CD4-positive, alpha-beta T cell treated with Interleukin-10 for 1 hour (primary cell): Measurements from ENCODE around the gene PPP1R9B.
A peak's percentile ranks its signal among the peaks of the same experiment; 100 is the strongest.

Experiments
- DNase-seq: peaks from one replicate; pipeline ENCODE4 v3.0.0-alpha.2; 2020

Gene PPP1R9B

DNA sequence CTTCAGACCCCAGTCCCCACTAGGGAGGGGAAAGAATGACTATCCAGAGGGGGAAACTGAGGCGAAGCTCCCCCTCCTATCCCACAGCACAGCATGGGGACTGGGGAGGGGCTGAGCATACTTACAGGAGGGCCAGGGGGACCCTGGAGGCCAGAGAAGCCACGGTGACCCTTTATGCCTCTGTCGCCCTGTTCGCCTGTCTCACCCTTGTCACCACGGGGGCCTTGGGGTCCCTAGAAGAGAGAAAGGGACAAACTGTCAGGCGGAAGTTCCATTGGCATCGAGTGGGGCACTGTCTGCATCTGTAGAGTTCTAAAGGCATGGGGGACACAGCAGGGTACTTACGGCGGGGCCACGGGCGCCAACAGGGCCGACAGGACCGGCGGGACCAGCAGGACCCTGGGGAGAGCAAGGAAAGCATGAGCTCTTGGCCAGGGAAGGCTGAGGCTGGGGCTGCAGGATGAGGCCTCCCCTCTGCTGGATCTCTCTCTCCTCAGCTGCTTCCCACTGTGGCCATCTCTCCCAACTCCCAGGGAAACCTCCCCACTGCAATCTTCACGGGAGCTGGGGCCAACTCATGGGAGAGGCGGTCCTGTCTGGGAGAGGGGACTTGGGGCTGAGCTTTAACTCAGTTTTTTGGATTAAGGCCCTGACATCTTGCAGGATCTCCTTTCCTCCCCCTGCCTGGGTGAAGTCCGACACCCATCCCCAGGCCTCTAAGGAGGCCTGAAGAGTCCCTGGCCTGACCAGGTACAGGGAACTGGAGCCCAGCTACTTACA, 37.5 kb upstream of the PPP1R9B start:
- DNase-seq: no peak

DNA sequence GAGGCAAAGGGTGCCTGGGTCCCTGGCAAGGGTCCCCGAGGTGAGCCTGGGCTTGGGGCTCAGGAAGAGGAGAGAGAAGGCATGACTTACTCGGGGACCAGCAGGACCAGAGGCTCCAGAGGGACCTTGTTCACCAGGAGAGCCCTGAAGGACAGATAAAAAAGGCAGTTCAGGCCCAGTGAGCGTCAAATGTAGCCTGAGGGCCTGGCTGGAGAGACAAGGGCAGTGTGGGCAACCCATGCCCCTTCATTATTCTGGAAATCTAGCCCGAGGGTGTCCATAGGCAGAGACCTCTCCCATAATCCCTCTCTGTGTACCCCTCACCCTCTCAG, 36.9 kb upstream of the PPP1R9B start:
- no peak for DNase-seq

DNA sequence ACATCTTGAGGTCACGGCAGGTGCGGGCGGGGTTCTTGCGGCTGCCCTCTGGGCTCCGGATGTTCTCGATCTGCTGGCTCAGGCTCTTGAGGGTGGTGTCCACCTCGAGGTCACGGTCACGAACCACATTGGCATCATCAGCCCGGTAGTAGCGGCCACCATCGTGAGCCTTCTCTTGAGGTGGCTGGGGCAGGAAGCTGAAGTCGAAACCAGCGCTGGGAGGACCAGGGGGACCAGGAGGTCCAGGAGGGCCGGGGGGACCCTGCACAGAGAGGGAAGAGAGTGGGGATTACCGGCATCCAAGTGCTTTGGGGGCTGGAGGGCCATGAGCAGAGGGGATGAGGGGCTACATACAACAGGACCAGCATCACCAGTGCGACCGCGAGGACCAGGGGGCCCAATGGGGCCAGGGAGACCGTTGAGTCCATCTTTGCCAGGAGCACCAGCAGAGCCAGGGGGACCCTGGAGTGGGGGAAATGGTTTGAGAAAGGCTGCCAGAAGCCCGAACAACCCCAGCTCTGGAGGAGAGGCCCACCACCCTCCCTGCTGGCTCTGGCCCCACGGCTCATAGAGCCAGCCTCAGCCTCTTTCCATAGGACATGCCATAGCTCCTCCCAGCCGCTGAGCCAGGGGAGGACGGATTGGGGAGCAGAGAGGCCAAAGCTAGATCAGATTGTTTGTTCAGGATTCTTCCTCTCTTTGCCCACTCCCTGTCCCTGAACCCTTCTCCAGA, 36.4 kb upstream of the PPP1R9B start:
- DNase-seq: no peak

- DNase-seq: no peak
Measured at GRCh38 chr17:50185631-50186471, 35.4 kb upstream of the PPP1R9B start.

GRCh38 chr17:50184611-50185398, 34.3 kb upstream of the PPP1R9B start:
- DNase-seq: no peak

DNA sequence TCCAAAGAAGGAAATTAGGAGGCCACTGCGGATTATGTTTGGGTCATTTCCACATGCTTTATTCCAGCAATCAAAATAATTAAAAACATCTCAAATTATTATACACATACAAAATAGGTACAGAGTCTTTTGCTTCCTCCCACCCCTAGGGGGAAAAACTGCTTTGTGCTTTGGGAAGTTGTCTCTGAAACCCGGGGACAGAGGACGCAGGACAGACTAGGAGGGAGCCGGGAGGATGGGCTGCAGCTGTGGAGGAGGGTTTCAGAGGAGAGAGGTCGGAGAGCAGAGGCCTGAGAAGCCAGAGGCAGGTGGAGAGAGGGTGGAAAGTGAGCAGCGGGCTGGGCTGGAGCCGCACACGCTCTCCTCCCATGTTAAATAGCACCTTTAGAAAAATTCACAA, 33.6 kb upstream of the PPP1R9B start:
- DNase-seq: no peak

DNA sequence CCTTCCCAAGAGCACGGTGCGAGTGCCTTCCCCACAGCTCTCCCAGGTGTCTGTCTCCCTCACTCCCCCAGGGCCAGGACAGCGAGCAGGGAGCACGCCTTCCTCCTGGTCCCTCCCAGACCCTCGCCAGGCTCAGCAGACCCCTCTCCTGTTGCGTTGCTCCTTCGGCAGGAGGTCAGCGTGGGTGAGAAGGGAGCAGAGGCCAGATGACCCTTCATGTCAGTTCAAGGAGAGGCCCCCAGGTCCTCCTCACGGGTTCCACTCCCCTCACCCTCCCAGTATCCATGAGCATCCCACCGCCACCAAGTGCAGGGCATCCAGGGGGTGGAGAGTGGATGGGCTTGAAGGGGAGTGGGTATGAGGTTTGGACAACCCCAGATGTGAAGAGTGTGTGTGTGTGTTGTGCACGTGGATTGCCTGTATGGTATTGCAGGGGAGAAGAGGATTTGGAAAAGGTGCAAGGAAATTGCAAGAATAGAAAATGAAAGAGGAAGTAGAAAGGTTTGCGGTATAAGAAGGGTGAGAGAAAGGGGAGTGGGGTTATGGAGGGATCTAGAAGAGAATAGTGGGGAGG, 33.0 kb upstream of the PPP1R9B start:
- no peak for DNase-seq

- no peak for DNase-seq
Measured at GRCh38 chr17:50182783-50183420, 32.4 kb upstream of the PPP1R9B start.

DNA sequence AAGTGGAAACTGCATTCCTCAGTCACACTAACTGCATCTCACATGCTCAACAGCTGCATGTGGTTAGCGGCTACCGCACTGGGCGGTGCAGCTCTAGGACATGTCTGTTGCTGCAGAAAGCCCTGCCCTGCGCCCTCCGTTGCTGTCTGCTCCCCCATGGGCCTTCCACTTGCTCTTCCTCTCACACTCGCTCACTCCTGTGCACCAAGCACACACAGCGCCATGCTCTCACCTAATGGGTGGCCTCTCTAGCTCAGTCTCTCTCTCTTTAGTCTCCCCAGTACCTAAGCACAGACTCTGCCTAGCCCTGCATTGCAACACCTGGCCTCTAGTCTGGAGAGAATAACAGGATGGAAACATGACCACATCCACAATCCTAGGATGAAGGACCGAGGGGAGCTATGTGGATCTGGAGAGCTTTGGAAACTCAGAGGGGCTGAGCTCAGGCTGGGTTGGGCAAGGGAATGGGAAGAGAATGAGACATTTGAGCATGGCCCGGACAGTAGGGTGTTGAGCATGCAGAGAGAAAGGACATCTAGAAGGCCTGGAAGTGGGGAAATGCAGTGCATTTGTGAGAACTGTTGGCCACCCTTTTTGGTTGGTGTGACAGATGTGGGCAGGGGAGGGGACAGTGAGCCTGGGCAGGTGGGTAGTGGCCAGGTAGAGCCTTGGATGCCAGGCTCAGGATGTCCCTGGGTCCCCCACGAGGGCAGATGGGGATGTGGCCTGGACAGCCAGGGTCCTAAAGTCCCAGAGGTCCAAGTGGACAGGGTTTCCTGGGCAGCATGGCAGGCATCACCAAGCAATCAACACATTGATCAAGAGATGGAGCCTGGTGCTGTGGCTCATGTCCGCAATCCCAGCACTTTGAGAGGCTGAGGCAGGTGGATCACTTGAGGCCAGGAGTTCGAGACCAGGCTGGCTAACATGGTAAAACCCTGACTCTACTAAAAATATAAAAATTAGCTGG, 31.4 kb upstream of the PPP1R9B start:
- no peak for DNase-seq

- no peak for DNase-seq
Measured at GRCh38 chr17:50181144-50181543, 30.7 kb upstream of the PPP1R9B start.

DNA sequence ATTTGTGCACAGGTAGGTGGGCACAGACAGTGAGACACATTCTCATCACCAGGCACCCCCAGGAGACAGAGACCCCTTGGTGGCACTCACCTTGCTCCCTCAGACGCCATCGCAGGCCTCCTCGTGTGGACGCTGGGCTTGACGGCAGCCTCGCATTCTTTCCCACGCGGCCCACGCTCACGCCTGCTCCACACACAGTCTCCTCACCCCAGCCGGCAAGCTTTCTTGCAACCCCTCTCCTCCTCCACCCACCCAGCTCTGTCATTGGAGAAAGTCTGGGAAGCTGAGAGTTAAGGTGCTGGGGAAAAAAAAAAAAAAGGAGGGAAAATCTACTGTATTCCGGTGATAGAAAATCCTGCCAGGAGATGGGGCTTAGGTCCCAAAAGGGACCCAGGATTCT, 30.1 kb upstream of the PPP1R9B start:
- DNase-seq: no peak

- no peak for DNase-seq
Measured at GRCh38 chr17:50180111-50180510, 29.6 kb upstream of the PPP1R9B start.

DNA sequence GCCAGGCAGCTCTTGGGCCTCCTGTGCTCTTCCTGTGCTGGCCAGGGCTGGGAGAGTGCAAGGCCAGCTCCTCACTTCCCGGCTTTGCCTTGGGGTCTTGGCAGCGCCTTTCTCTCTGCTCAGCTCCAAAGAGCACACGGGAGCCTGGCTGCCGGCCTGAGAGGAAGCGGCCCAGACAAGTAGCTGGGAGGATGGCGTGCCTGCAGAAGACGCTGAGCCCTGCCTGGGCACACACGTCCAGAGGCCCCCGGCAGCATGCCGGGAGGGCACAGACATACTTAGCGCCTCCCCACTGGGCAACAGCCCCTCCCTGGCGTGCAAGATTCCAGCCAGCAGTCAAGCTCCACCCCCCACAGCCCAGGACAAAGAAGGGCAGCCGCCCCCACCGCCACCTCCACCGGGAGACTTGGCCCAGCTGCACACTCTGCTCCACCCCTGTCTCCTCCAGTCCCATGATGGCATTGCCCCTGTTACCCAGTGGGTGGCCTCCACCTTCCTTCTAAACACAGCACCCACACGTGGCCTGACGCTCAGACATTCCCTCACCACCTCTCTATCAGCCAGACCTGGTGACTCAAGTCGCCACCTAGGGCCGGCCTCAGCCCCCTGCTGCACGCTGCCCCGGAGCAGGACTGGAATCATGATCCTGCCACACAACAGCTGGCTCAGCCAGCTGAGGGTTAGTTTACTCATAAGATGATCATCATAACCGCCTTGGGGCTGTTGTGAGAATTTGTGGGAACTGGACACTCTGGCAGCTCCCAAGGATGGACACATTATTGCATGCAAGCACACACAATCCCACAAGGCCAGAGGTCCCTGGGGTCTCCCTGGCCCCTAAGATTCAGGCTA, 27.7 kb upstream of the PPP1R9B start:
- peak; percentile 62 for DNase-seq

DNA sequence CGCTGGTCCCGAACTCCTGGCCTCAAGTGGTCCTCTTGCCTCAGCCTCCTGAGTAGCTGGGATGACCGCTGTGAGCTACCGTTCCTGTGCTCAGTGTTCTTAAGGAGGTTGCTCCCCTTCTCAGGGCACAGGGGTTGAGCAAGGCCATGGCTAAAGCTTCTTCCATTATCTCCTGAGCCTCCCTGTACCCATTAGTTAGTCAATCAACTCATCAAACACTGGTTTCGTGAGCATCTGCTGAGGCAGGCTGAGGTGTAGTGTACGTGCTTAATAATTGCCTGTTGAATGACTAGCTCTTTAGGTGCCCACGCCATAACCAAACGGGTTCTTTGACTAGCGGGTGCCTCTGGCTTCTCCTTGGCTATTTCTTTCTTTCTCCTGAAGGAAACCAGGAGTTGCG, 27.0 kb upstream of the PPP1R9B start:
- no peak for DNase-seq

GRCh38 chr17:50176559-50177357, 26.3 kb upstream of the PPP1R9B start:
- DNase-seq: no peak

- DNase-seq: no peak
Measured at GRCh38 chr17:50175035-50175807, 24.7 kb upstream of the PPP1R9B start.

DNA sequence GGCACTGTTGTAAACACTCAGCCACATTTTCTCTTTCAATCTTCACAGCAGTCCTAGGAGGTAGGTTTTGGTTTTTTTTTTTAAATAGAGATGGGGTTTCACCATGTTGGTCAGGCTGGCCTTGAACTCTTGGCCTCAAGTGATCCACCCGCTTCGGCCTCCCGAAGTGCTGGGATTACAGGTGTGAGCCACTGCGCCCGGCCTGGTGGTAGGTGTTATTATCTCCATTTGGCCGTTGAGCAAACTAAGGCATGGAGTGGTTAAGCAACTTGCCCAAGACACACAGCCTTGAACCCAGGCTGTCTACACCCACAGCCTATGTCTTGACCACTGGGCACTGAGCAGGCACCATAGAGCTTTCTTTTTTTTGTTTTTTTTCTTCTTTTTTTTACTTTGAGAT, 24.0 kb upstream of the PPP1R9B start:
- DNase-seq: no peak

GRCh38 chr17:50173335-50173941, 23.0 kb upstream of the PPP1R9B start:
- no peak for DNase-seq
